NK-92 (cell line): ENCODE measurements around the gene RETREG2.
A peak's percentile ranks its signal among the peaks of the same experiment; 100 is the strongest.

Experiments used
- DNase-seq: peaks from one replicate; lab custom pipeline; 2025; ENCODE audit not compliant: unreplicated experiment; lab: John Stamatoyannopoulos, UW

The RETREG2 gene

DNA sequence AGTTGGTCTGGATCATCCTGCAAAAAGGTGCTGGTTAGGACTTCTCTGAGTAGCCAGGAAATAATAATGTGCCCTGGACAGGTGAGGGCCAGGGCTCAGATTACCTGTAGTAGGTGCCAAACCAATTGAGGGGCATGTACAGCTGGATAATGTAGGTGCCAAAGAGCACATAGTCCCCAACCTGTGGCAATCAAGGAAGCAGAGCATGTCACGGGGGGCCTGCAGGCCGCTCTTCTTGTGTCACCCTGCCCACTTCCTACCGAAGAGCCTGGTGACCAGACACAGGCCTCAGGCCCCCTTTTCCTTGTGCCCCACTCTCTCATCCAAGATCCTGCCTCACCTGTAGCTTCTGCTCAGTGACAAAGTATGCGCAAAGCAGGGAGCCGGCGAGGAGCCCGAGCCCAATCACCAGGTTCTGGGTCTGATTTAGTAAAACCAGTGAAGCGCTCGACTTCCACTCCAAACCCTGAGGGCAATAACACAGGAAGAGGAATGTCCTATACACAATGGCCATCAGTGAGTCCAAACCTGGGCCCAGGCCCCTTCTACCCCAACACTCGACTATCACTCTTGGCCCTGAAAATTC is 35.5 kb downstream of the RETREG2 start:
- DNase-seq: no peak

DNA sequence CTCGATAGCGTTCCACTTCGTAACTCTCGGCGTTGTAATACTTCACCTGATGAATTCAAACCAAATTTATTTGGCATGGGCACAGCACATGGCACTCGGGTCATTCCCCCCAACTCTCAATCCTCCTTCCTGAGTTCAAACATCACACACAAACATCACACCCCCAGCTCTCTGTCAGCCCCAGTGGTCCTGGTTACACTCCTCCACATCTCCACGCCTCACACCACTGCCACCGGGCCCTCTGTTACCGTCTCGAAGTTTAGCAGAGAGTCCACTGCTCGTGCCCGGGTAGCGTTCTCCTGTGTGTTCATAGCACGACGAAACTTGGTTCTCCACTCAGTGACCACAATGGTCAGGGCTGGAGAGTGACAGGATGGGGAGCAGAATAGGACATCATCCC is 36.1 kb downstream of the RETREG2 start:
- no peak for DNase-seq

DNA sequence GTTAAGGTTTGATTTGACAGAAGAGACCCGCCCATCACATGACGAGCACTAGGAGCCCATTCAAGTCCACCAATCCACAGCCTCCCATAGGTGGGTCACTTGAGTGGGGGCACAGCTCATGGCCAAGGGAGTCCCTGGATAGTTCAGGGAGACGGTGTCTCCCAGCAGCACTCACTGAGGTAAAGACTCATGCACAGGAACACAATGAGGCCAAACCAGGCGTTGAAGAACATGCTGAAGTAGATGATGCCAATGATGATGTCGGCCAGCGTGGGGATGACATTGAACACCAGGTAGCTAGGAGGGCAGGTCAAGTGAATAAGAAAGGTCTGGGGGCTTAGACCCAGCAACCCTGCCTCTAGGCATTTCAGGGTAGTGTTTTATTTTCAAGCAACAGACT is 36.7 kb downstream of the RETREG2 start:
- DNase-seq: no peak

DNA sequence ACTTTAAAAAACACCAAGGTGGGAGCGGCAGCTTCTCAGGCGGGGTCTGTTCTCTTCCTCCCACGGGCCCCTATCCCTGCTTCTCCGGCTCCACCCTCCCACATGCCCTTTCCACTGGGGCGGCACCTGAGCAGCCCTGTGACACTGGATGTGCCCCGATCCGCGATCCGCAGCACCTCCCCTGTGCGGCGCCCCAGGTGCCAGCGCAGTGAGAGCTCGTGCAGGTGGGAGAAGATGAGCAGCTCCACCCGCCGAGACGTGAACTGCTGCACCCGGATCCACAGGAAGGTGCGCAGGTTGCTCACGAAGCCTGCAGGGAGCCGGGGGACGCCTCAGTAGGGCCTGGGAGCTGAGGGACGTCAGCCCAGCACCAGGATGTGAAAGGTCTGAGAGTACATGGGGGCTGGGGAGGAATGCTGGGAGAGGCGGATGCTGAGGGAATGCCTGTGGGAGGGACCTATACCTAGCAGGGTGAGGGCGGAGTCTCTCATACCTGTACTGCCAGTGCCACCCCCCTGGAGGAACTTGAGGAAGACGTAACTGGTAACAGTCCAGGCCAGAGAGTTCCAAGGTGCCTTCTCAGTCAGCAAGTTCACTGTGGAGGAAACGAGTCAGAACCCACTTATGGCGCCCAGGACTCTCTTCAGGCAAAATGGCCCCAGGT is 37.9 kb downstream of the RETREG2 start:
- DNase-seq: no peak

DNA sequence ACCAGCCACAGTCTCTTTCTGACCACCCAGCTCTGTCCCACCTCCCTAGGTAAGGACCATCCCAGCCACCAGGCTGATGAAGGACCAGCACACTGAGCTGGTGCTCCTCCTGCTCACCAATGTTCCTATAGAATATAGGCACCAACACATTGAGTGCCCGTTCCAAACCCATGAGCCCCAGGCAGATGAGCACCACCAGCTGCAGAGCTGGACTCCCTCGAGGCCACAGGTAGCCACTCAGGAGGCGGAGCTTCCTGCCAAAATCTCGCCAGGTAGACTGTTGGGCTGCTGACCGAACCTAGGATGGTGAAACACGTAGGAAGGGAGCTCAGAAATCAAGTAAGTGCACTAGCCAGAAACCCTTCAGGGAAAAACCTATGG is 38.5 kb downstream of the RETREG2 start:
- no peak for DNase-seq

DNA sequence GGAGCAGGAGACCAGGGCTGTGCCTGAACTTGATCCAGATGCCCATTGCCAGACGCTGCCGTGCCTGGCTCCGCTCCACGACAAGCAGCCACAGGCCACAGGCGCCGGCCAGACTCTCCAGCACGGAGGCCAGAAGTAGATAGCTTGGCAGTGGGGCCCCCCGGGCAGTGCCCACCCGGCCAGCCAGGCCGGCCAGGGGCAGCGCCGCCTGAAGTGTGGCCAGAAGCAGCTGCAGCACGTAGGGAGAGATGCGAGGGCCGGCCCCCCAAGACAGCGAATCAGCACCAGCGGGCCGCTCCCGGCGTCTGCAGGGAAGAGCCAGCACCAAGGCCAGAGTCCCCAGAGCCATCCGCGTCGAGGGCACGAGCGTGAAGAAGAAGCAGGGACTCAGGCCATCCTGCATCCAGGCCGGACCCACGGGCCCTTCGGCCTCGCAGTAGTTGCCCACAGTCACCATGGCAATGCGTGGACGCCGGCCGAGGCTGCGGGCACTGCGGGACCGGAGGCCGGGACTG is 40.2 kb downstream of the RETREG2 start:
- no peak for DNase-seq

DNA sequence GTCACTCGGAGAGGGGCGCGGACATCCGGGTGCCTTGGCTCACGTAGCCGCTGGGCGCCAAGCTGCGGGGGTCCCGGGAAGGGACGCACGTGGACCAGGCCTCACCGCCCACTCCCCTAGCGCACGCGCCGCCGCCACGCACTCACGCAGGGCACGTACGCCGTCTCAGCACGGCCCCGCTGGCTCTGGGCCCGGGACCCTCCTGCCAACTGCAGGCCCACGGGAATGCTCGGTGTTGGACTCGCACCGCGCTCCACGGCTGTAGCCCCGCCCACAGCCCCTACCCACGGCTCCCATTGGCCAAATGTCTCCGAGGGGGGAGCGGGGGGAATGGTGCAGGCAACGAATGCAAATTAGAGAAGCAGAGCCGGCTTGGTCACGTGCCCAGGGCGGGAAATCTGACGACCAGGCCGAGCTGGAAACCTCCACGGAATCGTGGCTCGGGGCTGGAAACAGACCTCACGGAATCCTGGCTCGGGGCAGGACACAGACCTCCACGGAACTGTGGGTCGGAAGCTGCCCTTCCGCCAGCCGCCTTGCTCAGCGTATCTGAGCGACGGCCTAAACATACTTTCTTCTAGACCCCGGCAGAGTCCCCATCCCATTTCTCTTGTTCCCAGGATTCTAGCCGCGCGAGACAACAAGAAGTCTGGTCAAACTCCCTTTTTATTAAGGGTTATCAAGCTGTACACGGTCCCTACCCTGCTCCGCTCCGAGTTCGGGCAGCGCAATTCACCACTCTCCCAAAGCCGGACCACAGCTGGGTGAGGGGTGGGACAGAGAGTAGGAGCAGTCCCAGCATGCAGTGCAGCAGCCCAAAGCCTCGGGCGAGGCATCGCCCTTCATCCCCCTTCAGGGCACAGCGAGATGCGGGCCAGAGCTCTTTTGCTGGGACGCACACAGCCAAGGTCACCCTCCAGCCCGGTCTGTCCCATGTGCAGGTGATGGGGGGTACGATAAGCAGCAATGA is 40.9 kb downstream of the RETREG2 start, which contains the start of gene ABCB6:
ABCB6 (minus strand) TSS at position 227 of the 970 bp plus-strand sequence. CDS start 285 bp downstream, outside the sequence.
- peak; percentile 33 for DNase-seq

DNA sequence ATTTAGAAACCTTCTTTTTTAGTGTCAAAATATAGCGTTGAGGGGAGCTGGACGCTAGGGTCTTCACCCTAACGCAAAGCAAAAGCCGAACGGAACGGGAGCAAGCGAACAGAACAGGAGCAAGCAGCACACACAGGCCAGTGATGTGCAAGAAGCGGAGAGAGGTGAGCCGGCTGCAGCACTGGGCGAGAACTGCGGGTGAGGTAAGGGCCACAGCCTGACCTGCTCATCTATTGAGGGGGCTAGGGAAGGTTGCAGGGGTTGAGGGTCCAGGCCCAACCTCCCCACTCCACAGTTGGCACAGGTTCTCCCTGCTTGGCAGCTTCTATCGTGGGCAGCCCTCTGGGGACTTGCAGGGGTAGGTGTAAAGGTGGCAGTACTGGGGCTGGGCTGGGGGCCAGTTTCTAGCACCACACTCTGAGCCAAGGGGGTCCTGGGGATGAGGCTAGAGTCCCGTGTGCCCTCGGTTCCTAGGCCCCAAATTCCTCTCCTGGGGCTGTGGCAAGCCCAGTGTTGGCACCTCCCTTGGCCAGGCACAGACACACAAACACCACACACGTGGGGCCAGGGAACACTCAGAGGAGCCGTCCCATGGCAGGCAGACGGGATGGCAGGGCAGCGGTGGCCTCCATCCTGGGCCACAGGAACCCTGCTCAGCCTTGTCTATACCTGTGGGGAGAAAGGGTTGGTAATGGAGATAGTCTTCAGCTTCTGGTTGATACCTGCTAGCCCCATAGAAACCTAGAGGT is 41.9 kb downstream of the RETREG2 start:
- DNase-seq: no peak

DNA sequence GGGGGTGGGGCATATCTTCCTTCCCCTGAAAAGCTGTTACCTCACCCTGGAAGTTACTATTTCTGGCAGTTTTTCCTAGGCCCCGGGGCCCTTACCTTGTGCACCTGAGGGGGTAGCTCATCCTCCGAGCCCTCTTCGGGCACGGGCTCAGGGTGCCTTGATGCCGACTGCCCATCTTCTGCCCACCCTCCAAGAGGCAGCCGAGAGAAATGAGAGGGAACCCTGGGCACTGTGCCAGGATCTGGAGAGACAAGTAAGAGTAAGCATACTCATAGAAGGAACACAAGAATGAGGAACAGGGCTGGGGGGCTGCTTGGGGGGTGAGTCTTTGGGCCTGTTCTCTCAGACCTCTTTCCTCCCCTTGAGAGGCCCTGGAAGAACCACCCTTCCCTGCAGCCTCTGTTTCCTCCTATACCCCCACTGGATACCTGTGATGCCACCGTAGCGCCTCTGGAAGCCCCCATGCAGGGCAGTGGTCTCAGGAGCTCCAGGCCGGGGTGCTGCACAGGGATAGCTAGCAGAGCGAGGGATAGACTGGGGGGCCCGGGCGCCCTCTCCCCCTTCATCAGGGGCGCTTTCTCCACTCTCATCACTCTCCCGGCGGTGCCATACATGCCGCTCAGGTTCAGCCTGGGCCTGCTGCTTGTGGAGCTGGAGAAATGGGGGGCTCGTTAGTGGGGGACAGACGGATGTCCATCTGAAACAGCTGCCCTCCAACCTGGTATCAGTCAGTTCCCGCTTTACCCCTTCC is 42.8 kb downstream of the RETREG2 start:
- no peak for DNase-seq

DNA sequence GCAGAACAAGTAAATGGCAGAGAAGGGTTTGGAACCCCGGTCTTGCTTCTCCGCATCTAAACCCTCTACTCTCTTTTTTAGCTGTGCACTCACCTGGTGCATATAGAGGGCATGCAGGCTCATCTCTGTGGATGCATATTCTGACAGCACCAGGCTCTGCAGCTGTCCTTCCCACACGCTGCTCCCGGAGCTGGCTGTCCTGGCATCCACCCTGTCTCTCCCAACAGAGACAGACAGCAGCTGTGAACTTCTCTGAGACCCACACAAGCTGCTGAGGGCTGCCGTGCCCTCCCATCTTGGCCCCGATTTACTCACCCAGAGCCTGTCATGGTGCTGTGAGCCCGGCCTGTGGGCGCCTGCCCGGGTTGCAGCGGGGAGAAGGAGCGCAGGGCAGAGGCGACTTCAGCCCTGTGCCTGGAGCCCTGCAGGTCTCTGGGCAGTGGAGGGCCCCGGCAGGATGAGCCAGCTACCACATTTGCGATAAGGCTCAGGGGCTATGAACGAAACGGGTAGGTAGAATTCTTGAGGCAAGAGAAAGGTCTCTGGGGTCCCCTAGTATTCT is 44.0 kb downstream of the RETREG2 start:
- no peak for DNase-seq

DNA sequence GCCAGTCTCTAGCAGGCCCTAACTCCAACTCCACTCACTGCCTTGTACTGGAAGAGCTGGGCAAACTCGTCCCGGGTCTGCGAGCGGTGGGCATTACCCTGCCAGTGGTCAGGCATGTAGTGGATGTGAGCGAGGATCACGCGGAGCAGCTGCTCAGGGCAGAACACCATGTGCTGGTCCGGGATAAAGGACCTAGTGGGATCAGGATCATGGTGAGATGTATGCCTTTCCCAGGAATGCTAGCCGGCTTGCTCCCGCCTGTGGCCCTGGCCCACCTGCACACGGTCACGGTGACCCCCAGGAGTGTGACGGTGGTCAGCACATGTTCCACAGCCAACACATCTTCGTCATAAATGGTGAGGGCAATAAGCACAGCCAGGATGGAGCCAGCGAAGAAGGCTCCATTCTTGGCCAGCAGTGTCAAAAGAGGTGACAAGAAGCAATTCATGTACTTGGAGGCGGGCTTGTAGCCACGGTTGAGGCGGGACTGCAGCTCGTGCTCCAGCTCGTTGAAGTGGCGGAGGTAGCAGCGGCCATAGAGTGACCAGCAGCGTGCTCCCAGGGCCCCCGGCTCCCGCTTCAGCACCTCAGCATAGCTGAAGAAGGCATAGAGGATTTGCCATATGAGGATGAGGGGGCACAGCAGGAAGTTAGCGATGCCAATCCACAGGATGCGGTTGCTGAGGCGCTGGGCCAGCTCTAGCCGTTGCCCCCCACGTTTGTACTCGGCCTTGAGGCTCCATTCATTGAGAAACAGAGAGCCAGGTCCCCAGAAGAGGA is 45.9 kb downstream of the RETREG2 start:
- DNase-seq: no peak

DNA sequence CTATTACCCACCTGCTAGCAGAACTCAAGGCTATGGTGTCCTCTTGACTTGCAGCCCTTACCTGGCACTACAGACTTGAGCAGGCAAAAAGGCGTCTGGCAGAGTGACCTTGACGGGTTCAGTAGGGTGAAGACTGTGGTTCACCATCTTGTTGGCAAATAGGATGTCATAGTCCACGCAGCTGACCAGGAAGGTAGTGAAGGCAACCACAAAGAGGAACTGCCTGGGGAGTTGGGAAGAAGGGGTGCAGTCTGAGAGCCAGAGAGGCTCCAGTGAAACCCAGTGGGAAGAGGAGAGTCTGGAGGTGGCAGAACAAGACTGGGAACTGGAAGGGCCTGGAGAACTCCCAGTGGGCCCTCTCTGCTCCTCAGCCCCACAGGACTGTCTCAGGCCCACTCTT is 47.3 kb downstream of the RETREG2 start:
- DNase-seq: no peak

DNA sequence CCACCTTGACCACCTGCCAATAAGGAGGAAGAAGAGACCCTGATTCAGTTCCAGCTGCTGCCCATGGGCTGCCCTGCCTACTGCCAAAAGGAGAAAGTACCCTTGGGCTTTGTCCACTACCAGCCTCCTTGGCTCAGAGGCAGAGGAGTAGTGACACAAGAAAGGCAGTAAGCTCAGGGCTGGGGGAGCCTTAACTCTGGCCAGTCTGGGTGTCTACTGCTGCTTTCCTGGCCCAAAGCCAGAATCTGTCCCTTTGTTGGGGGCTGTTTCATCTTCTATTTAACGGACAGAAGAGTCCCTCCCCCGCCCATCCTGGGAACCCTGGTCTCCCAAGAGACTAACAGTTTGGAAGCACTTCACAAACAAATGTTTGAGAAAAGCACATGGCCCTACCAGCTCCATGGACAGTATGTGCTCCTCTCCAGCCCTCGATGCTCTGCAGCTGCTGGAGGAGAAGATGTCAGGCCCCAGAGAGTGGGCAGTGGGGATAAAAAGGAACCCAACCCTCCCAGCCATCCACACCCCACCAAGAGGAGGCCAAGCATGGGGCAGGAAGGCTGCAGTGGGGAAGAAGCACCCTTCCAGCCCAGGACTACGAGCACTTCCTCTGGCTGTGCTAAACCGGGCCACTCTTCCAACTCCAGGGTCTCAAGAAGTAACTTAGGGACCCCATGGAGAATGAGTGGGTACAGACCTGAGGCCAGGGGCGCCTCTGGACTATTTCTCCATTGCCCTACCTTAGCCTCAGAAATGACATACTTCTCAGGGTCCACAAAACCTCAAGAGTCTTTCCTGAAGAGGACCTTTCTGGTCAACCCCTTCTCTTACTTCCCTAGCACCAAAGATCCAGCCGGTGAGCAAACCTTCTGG is 50.2 kb downstream of the RETREG2 start:
- no peak for DNase-seq

DNA sequence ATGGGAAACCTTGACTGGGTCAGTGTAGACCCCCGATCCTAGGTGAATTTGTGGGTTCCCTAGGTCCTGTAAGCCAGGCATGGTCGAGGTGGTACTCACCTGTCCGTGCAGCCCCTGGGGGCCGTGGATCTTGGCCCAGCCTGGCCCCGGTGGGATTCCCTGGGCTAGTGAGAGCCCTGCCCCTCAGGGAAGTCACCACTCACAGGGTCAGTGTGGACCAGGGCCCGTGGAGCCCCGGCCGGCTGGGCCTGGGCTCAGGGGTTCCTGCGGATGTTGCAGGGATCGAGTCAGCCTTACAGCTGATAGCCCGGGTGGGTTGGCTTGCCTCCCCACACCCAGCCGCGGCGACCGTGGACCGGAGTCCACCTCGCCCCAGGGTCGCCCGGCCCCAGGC is 50.8 kb downstream of the RETREG2 start:
- no peak for DNase-seq

DNA sequence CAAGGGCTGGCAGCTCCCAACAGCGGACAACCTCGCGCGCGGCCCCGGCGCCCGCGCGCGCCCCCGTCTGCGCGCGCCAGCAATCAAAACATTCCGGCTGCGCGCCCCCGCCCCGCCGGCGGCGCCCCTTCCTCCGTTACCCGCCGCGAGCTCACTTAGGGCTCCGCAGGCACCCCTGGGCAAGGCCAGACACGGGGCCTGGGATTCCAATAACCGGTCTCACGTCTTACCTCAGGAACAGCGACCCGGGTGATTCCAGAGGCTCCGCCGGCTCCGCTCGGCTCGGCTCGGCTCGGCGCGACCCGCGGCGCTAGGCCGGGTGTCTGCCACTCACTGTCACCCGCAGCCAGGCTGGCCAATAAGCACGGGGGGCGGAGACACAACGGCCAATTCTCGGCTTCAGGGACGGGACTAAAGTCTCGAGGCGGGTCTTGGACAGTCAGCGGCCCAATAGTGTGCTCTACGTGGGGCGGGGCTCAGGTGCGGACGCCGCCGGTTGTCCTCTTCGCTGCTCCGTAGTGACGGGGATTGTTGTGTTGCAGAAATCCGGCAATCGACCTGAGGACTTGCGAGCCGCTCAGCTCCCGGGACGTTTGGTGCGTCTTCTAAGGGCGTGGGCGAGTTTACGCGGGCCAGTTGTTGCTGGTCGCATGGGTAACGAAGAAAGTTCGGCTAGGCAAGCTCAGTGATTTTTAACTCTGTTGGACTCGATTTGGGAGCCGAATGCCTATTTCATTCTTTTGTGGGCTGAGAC is 51.4 kb downstream of the RETREG2 start, which contains the start of the genes ANKZF1 and ATG9A:
ANKZF1 (plus strand) TSS at position 502 of the 754 bp plus-strand sequence. CDS start 452 bp downstream, outside the sequence.
ATG9A (minus strand) TSS at position 332 of the 754 bp plus-strand sequence. CDS start 1,612 bp downstream, outside the sequence.
- DNase-seq: peak; percentile 95

DNA sequence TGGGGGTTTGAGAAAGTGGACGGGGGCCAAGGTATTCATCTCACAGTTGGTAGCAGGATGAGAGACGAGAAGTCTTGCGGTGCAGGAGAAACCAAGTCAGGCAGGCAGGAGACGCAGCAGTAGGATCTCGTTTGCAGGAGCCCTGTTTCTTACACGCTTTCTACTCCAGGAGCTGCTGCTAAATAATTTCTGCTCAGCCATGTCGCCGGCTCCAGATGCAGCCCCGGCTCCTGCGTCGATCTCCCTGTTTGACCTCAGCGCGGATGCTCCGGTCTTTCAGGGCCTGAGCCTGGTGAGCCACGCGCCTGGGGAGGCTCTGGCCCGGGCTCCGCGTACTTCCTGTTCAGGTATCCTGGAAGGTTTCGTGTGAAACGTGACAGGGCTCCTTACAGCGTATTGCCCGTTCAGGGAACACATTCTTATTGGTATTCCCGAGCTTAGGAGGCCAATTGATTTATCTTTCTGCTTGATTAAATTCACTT is 52.0 kb downstream of the RETREG2 start:
- no peak for DNase-seq

DNA sequence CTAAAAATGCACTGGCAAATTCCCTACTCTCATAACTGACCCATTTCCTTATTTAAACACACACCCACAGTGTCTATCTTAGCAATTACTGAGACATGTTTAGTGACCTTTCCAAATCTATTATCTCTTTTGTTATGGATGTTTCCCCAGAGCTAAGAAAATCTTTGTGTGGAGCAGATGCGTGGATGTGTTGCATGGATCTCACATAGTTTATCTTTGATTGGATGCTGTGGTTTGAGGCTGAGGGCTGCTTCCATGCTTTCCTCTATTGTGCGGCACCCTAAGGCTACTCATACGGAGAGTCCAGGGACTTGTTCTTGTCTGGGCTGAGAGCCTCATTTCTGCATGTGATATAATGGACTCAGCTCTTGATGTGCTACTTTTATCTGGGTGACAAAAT is 56.3 kb downstream of the RETREG2 start:
- DNase-seq: no peak
